Activated naive CD4-positive, alpha-beta T cell treated with anti-CD3 and anti-CD28 coated beads, Interleukin-2, amount 10 ng/mL, durations not matched to agents 7 days and 5 days (primary cell): ENCODE measurements around the gene SMARCC2.
A peak's percentile ranks its signal among the peaks of the same experiment; 100 is the strongest.
"Not testable (repeated sequence)": the region's sequence is repeated elsewhere in the genome, so short reads cannot be mapped to it uniquely, and the experiment has no call there.

Source experiments
- CTCF ChIA-PET: fragments of 350-600 bp; sonication (Branson Sonifier 250); formaldehyde crosslinking; loops from one replicate; lab custom pipeline; 2021; ENCODE audit warnings: antibody characterized with exemption; lab: Charles Lee
- DNase-seq: peaks from one replicate; pipeline ENCODE4 v3.0.0-alpha.2; 2020
- H3K27ac Mint-ChIP-seq: one replicate; pipeline ENCODE4 v1.8.0; 2021; ENCODE audit warnings: mild to moderate bottlenecking, moderate library complexity, mixed read lengths
- H3K27me3 Mint-ChIP-seq: one replicate; pipeline ENCODE4 v1.8.0; 2021; ENCODE audit warnings: mild to moderate bottlenecking, mixed read lengths
- H3K36me3 Mint-ChIP-seq: one replicate; pipeline ENCODE4 v1.8.0; 2021; ENCODE audit warnings: mixed read lengths
- H3K4me1 Mint-ChIP-seq: one replicate; pipeline ENCODE4 v1.8.0; 2021; ENCODE audit warnings: mixed read lengths
- H3K4me3 Mint-ChIP-seq: one replicate; pipeline ENCODE4 v1.8.0; 2021; ENCODE audit warnings: mild to moderate bottlenecking, moderate library complexity, mixed read lengths
- H3K9me3 Mint-ChIP-seq: one replicate; pipeline ENCODE4 v1.8.0; 2021; ENCODE audit warnings: mixed read lengths

Gene SMARCC2

DNA sequence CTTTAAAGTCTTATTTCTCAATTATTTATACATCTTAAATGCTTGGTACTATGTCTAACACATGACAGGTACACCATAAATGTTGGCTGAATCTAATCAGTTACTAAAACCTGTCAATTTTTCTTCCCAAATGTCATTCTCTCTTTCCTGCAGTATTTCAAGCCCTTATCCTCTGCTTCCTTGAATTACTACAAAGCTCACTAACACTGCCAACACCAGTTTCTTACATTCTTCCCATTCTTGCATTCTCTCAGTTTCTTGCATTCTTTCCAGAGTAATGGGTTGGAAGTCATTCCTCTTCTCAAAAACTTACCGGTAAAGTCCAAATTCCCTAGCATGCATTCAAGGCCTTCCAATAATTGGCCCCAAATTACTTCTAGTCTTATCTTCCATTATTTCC, 9.6 kb upstream of the SMARCC2 start:
- no peak overlapping the region for H3K27ac Mint-ChIP-seq
- DNase-seq, result no peak
- CTCF ChIA-PET, result no interaction called here
- no peaks in the 10 kb centered on the region for H3K4me1 Mint-ChIP-seq
- no peaks in the 10 kb centered on the region for H3K9me3 Mint-ChIP-seq
- no peak overlapping the region for H3K4me3 Mint-ChIP-seq
- H3K36me3 Mint-ChIP-seq, result no peaks in the 10 kb centered on the region
- no peaks in the 10 kb centered on the region for H3K27me3 Mint-ChIP-seq

DNA sequence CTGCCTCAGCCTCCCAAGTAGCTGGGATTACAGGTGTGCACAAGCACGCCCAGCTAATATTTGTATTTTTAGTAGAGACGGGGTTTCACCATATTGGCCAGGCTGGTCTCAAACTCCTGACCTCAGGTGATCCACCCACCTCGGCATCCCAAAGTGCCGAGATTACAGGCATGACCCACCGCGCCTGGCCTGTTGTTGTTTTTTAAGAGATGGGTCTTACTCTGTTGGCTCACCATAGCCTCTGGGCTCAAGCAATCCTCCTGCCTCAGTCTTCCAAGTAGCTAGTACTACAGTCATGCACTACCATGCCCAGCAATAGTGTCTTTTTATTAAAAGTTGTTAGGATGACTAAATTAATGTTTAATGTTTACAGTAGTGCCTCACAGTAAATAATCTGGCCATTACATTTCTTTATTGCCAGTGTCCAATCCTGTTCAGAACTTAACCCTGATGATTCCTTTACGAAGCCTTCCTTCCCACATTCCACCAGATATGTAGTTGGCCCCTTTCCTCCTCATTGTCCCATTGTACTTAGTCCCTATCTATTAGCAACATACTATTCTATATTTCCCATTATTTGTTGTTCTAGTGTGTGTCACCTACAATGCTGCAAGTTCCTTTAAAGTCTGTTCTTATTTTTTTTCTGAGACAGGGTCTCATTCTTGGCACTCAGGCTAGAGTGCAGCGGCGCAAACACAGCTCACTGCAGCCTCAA, 8.8 kb upstream of the SMARCC2 start:
- CTCF ChIA-PET, result no interaction called here
- peaks cover 5% of the 10 kb centered on the region for H3K4me1 Mint-ChIP-seq
- no peak overlapping the region for H3K4me3 Mint-ChIP-seq
- no peaks in the 10 kb centered on the region for H3K27me3 Mint-ChIP-seq
- H3K36me3 Mint-ChIP-seq, result peaks cover 2% of the 10 kb centered on the region
- no peak for DNase-seq
- no peak overlapping the region for H3K27ac Mint-ChIP-seq
- no peaks in the 10 kb centered on the region for H3K9me3 Mint-ChIP-seq

- peaks cover 13% of the 10 kb centered on the region for H3K4me1 Mint-ChIP-seq
- not testable (repeated sequence) for H3K4me3 Mint-ChIP-seq, H3K36me3 Mint-ChIP-seq, H3K9me3 Mint-ChIP-seq, H3K27me3 Mint-ChIP-seq, DNase-seq, H3K27ac Mint-ChIP-seq
- CTCF ChIA-PET, result interaction anchor here (0.7 to 1.0 kb wide), 3 partner anchors 11 to 1623 kb away, joined by 3 to 7 read pairs (median 3); no protein-coding TSS in a partner anchor
Observed at GRCh38 chr12:56196818-56197550, 7.7 kb upstream of the SMARCC2 start.

DNA sequence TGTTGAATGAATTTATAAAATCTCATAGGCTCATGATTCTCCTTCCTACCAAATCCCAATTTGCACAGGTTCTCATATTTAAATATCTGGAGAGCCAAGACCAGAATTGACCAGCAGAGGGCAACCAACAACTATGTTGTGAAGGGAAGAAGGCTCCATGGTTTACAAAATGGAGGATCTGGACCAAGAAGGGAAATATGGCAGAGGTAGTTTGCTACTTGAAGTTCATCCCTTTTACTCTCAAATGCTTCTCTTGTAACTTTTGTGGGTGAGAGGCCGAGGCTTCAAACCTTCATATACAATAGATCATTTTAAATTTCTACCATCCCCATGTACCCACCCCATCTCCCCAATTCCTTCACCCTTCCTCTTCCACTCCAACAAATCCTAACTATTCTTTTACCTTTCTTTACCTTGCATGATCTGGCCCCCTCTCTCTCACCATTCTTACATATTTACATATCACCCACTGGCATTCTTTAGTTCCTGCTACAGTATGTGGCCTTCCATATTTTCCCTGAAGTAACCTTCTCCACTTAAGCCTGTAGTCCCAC, 3.8 kb upstream of the SMARCC2 start:
- peaks cover 7% of the 10 kb centered on the region for H3K27me3 Mint-ChIP-seq
- peak; percentile 87 for DNase-seq
- no peak overlapping the region for H3K27ac Mint-ChIP-seq

DNA sequence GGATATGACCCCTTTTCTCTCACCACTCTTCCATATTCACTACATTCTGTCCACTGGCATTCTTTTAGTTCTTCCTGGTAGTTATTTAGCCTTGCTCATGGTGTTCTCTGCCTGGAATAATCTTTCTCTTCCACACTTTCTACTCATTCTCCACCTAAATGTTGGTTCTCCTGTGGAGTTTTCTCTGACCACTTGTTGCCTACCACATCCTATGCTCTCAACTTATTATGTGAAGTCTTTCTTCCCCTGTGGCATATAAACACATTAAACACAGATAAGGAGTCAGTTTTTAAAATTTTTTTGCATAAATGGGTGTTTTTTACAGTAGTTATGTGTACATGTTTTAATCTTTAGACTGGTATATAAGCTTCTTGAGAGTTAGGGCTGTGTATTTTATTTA, 3.3 kb upstream of the SMARCC2 start:
- Mint-ChIP-seq H3K4me3 (no peak overlapping the region), H3K4me1 (peaks cover 37% of the 10 kb centered on the region), H3K9me3 (no peaks in the 10 kb centered on the region), H3K27me3 (peaks cover 7% of the 10 kb centered on the region), H3K36me3 (peaks cover 8% of the 10 kb centered on the region), H3K27ac (no peak overlapping the region)
- no peak for DNase-seq
- CTCF ChIA-PET, result interaction anchor here (0.6 to 6.5 kb wide), 10 partner anchors 15 to 309 kb away, joined by 3 to 87 read pairs (median 6); partner anchors contain the start of genes ANKRD52, COQ10A, RPL41 and ZC3H10

More for the DNA sequence above, 3.8 kb upstream of the SMARCC2 start:
- Mint-ChIP-seq H3K9me3 (no peaks in the 10 kb centered on the region), H3K36me3 (peaks cover 7% of the 10 kb centered on the region), H3K4me1 (peaks cover 32% of the 10 kb centered on the region), H3K4me3 (no peak overlapping the region)
- CTCF ChIA-PET, result interaction anchor here (0.9 to 6.5 kb wide), 8 partner anchors 15 to 309 kb away, joined by 3 to 33 read pairs (median 6); partner anchors contain the start of genes ANKRD52 and COQ10A

DNA sequence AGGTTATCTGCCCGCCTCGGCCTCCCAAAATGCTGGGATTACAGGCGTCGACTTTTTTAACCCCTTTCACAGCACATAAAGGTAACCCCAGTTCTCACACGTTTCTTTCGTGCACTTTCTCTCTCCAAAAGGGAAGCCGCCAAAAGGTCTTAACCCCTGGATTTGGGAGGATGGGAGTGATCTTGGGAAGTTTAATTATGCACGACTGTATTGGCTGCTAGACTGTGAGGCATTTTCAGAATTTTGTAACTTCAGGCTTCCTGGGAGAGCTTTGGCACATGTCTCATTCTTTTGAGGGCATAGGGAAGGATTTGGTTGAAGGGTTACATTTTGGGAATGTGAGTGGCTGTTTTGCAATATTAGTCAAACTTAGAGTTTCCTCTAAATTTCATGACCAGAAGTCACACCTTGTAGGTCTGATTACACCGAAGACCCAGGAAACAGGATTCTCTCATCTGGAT, 1.4 kb upstream of the SMARCC2 start:
- Mint-ChIP-seq H3K27me3 (peaks cover 7% of the 10 kb centered on the region), H3K9me3 (no peaks in the 10 kb centered on the region), H3K36me3 (peaks cover 23% of the 10 kb centered on the region), H3K4me3 (peak overlapping the region; percentile 94), H3K27ac (peak overlapping the region; percentile 96), H3K4me1 (peaks cover 51% of the 10 kb centered on the region)
- CTCF ChIA-PET, result interaction anchor here (0.8 to 6.5 kb wide), 5 partner anchors 32 to 77 kb away, joined by 3 to 87 read pairs (median 17); partner anchors contain the start of genes ANKRD52, COQ10A, RNF41 and RPL41
- no peak for DNase-seq

DNA sequence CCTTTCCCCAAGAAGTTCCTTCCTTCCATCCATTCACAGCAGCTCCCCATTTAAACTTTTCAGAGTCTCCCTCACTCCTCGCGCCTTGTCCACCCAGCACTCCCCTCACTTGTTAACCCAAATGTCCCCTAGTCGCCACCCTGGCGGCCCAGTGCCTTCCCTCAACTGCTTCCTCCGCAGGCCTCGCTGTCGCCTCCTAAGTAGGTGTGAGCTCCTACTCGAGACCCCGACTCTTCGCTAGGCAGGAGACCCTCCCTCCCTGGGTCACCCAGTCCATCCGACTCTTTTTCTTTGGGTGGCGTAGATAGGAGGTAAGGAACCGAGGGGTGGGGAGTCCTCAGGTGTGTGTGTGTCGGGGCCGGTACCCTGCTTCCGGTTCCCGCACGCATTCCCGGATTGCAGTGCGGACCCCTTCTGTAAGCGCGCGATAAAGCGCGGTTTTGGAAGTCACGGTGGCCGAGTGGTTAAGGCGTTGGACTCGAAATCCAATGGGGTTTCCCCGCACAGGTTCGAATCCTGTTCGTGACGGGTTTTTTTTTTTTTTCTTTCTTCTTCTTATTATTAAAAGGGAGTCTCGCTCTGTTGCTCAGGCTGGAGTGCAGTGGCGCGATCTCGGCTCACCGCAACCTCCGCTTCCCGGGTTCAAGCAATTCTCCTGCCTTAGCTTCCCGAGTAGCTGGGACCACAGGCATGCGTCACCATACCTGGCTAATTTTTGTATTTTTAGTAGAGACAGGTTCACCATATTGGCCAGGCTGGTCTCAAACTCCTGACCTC, 823 bp upstream of the SMARCC2 start:
- Mint-ChIP-seq H3K4me1 (peaks cover 52% of the 10 kb centered on the region), H3K36me3 (peaks cover 26% of the 10 kb centered on the region), H3K27ac (peak overlapping the region; percentile 96), H3K9me3 (no peaks in the 10 kb centered on the region), H3K27me3 (peaks cover 7% of the 10 kb centered on the region), H3K4me3 (peak overlapping the region; percentile 94)
- DNase-seq, result peak; percentile 81
- CTCF ChIA-PET, result interaction anchor here (0.5 to 6.5 kb wide), 27 partner anchors 9 to 820 kb away, joined by 3 to 87 read pairs (median 4); partner anchors contain the start of genes ANKRD52, COQ10A, ESYT1 and MYL6

GRCh38 chr12:56188778-56189098, 545 bp downstream of the SMARCC2 start:
- peak overlapping the region; percentile 94 for H3K4me3 Mint-ChIP-seq
- peak overlapping the region; percentile 88 for H3K27ac Mint-ChIP-seq
- H3K27me3 Mint-ChIP-seq, result peaks cover 7% of the 10 kb centered on the region
- no peaks in the 10 kb centered on the region for H3K9me3 Mint-ChIP-seq
- CTCF ChIA-PET, result interaction anchor here (0.8 to 6.5 kb wide), 18 partner anchors 8 to 450 kb away, joined by 3 to 87 read pairs (median 4); partner anchors contain the start of genes ANKRD52, ESYT1, MYL6 and PA2G4
- DNase-seq, result no peak
- H3K36me3 Mint-ChIP-seq, result peaks cover 38% of the 10 kb centered on the region
- peaks cover 55% of the 10 kb centered on the region for H3K4me1 Mint-ChIP-seq

- Mint-ChIP-seq H3K27me3 (peaks cover 7% of the 10 kb centered on the region), H3K9me3 (no peaks in the 10 kb centered on the region), H3K4me1 (peaks cover 52% of the 10 kb centered on the region), H3K36me3 (peaks cover 39% of the 10 kb centered on the region), H3K4me3 (peak overlapping the region; percentile 94), H3K27ac (peak overlapping the region; percentile 88)
- DNase-seq, result peak; percentile 27
- CTCF ChIA-PET, result interaction anchor here (0.8 to 6.5 kb wide), 14 partner anchors 10 to 449 kb away, joined by 3 to 87 read pairs (median 8); partner anchors contain the start of genes ANKRD52, ESYT1, MYL6 and RNF41
Observed at GRCh38 chr12:56188131-56188777, 1.0 kb downstream of the SMARCC2 start.

GRCh38 chr12:56186957-56187356, 2.3 kb downstream of the SMARCC2 start:
- H3K27ac Mint-ChIP-seq, result peak overlapping the region; percentile 88
- peaks cover 41% of the 10 kb centered on the region for H3K36me3 Mint-ChIP-seq
- peak overlapping the region; percentile 31 for H3K4me3 Mint-ChIP-seq
- no peaks in the 10 kb centered on the region for H3K9me3 Mint-ChIP-seq
- no peak for DNase-seq
- peaks cover 7% of the 10 kb centered on the region for H3K27me3 Mint-ChIP-seq
- H3K4me1 Mint-ChIP-seq, result peaks cover 43% of the 10 kb centered on the region
- CTCF ChIA-PET, result interaction anchor here (1.9 to 6.5 kb wide), 4 partner anchors 11 to 448 kb away, joined by 4 to 51 read pairs (median 22); partner anchors contain the start of genes ANKRD52 and ESYT1

- Mint-ChIP-seq H3K36me3 (peaks cover 70% of the 10 kb centered on the region), H3K9me3 (no peaks in the 10 kb centered on the region), H3K27ac (no peak overlapping the region), H3K27me3 (no peaks in the 10 kb centered on the region), H3K4me1 (no peaks in the 10 kb centered on the region), H3K4me3 (no peak overlapping the region)
- CTCF ChIA-PET, result interaction anchor here (1.6 kb wide), 1 partner anchor 10 kb away, joined by 3 read pairs; no protein-coding TSS in a partner anchor
- no peak for DNase-seq
Observed at GRCh38 chr12:56178347-56178746, 10.9 kb downstream of the SMARCC2 start.

GRCh38 chr12:56172839-56173238, 16.4 kb downstream of the SMARCC2 start:
- Mint-ChIP-seq H3K4me1 (no peaks in the 10 kb centered on the region), H3K36me3 (peaks cover 67% of the 10 kb centered on the region), H3K4me3 (no peak overlapping the region), H3K27ac (no peak overlapping the region), H3K9me3 (no peaks in the 10 kb centered on the region), H3K27me3 (no peaks in the 10 kb centered on the region)
- DNase-seq, result no peak
- CTCF ChIA-PET, result interaction anchor here (1.2 kb wide), 1 partner anchor 12 kb away, joined by 3 read pairs; no protein-coding TSS in a partner anchor
